Panc1 (cell line): ENCODE results near the gene CITED4. TPM values are rescaled to one million over a fixed set of nuclear protein-coding genes. Genes with fewer than 3 reads are reported as not detected.
A peak's percentile ranks its signal among the peaks of the same experiment; 100 is the strongest.

Experiments
- ATAC-seq: fragments of 200-7000 bp; cut with Tn5 transposase; 2 replicates; pipeline ENCODE4 v1.9.1; 2020; ENCODE audit warnings: mild to moderate bottlenecking, moderate library complexity
- BruUV-seq: library from RNA; stranded (reverse); fragments of 400-500 nt; replicated peaks from 2 replicates; lab custom pipeline; 2021; lab: Mats Ljungman, UMichigan
- CTCF ChIA-PET: fragments of 300-600 bp; sonication (Branson Sonifier 250); formaldehyde crosslinking; loops from one replicate; lab custom pipeline; 2022; ENCODE audit warnings: antibody characterized with exemption; lab: Charles Lee
- POLR2A ChIA-PET: fragments of 300-600 bp; sonication (Branson Sonifier 250); formaldehyde crosslinking; loops from one replicate; lab custom pipeline; 2022; ENCODE audit warnings: antibody characterized with exemption; lab: Charles Lee
- DNase-seq: peaks from one replicate; pipeline ENCODE4 v3.0.0-alpha.2; 2010; ENCODE audit warnings: low read depth, low spot score
- H3K27ac ChIP-seq: 2 replicates; pipeline ENCODE4 v1.5.1; 2011; ENCODE audit warnings: mild to moderate bottlenecking, low read length, inconsistent platforms
- H3K27me3 ChIP-seq: fragments of 200-500 bp; sonication (Bioruptor generic); 2 replicates; pipeline ENCODE4 v1.6.0; 2014; ENCODE audit warnings: low read length, inconsistent platforms; ENCODE audit not compliant: control insufficient read depth, insufficient read depth
- H3K36me3 ChIP-seq: fragments of 200-500 bp; sonication (Bioruptor generic); 2 replicates; pipeline ENCODE4 v1.5.1; 2014; ENCODE audit warnings: inconsistent platforms, mild to moderate bottlenecking, low read length, moderate library complexity; ENCODE audit not compliant: control insufficient read depth, insufficient read depth
- H3K4me1 ChIP-seq: 2 replicates; pipeline ENCODE4 v1.5.1; 2011; ENCODE audit warnings: inconsistent platforms, mild to moderate bottlenecking, low read length, moderate library complexity; ENCODE audit not compliant: control insufficient read depth, insufficient read depth
- H3K4me3 ChIP-seq, 2 experiments: 2 replicates each; pipeline ENCODE4 v1.5.1; 2011 to 2012; ENCODE audit warnings: low read depth in 2 of 2, low read length in 2 of 2, mild to moderate bottlenecking in 2 of 2, inconsistent platforms in 1 of 2, moderate library complexity in 1 of 2
- H3K9me3 ChIP-seq: fragments of 200-500 bp; sonication (Bioruptor generic); 2 replicates; pipeline ENCODE4 v1.5.1; 2014; ENCODE audit warnings: low read depth, mild to moderate bottlenecking, inconsistent platforms, low read length, moderate library complexity; ENCODE audit not compliant: control insufficient read depth, insufficient read depth
- POLR2AphosphoS5 ChIP-seq: IDR thresholded peaks from 2 replicates; pipeline ENCODE4 v1.6.1; 2012; ENCODE audit warnings: mild to moderate bottlenecking, low read depth, low read length, moderate library complexity
- REST ChIP-seq, 2 experiments: IDR thresholded peaks; 2 replicates each; pipeline ENCODE4 v1.6.1; 2011 to 2012; ENCODE audit warnings: low read depth in 2 of 2, control low read depth in 1 of 2, low read length in 1 of 2, mild to moderate bottlenecking in 1 of 2, moderate library complexity in 1 of 2; ENCODE audit not compliant: insufficient read depth in 1 of 2
- SIN3A ChIP-seq: IDR thresholded peaks from 2 replicates; pipeline ENCODE4 v1.6.1; 2012; ENCODE audit warnings: low read depth, mild to moderate bottlenecking, low read length, moderate library complexity, borderline replicate concordance; ENCODE audit not compliant: insufficient read depth
- TCF7L2 ChIP-seq: IDR thresholded peaks from 2 replicates; pipeline ENCODE4 v1.6.1; 2011; ENCODE audit warnings: mild to moderate bottlenecking, low read depth, low read length, inconsistent platforms
- in situ Hi-C: cut with HindIII; loops from 2 replicates; pipeline ENCODE4 v1.10.0; 2016; ENCODE audit warnings: low sequenced_read_pairs, low pct_unique_long_range_greater_than_20kb
- intact Hi-C: fragments of 100-400 bp; cut with micrococcal nuclease; formaldehyde crosslinking; loops from one replicate; pipeline ENCODE4 v1.10.0; 2022; ENCODE audit not compliant: unreplicated experiment
- total RNA-seq: library from RNA; stranded (reverse); gene quantifications from one replicate; pipeline ENCODE4 v1.2.1, GENCODE V29; 2021; ENCODE audit not compliant: unreplicated experiment
- TF ChIP-seq, protein P1 (sequence below): fragments of 450-650 bp; IDR thresholded peaks from 2 replicates; pipeline ENCODE4 v1.5.1; 2017; ENCODE audit warnings: mild to moderate bottlenecking

Gene CITED4
- total RNA-seq, 1 experiment from 2014 or later = 145 TPM

DNA sequence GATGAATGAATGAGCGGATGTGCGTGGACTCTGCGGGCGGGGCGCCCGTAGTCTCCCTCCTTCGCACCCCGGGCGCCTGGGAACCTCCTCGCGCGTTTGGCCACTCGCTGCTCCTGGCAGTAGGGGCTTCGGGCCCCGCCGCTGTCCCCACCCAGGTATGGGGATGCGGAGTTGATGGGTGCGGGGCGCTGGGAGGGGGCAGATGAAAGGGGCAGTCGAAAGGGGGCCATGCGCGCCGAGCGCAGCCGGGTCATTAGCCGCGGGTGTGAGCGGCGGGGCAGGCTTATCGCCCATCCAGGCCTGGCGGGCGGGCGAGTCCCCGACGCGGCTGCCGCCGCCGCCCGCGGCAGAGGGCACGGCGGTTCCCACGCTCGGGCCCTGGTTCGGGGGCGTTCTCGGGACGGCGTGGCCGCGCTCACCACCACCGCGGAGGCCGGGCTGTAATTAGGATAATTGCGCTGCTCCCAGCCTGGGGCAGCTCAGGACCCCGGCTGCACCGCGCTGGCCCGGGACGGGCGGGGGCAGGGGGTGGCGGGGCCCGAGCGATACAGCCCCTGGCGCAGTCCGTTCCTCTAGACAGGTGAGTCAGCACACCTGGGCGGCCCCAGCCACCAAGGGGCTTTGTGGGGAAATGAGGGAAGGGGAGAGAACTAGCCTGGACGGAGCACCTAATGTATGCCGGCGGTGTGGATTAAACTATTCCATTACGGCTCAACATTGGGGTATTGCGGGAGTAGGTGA, 22.1 kb upstream of the CITED4 start:
- in situ Hi-C loops = no loop called here
- Histone ChIP-seq H3K27me3 (no peaks in the 10 kb centered on the region), H3K9me3 (no peaks in the 10 kb centered on the region), H3K36me3 (no peaks in the 10 kb centered on the region), H3K4me3 (no peak overlapping the region), H3K27ac (0 out of 2 replicates have a peak overlapping the region, but pooled peaks have one; percentile 19), H3K4me1 (peaks cover 25% of the 10 kb centered on the region)
- no peak for DNase-seq
- TF ChIP-seq REST (IDR thresholded peaks at IDR 0.05; ENCODE audit: insufficient read depth in 1 of 2, low read depth in 2 of 2, low read length in 1 of 2) = no peak
- intact Hi-C loops = no loop called here
- ATAC-seq = no peak
- ChIA-PET POLR2A (no interaction called here), CTCF (no interaction called here)
- no TSS peak for BruUV-seq

DNA sequence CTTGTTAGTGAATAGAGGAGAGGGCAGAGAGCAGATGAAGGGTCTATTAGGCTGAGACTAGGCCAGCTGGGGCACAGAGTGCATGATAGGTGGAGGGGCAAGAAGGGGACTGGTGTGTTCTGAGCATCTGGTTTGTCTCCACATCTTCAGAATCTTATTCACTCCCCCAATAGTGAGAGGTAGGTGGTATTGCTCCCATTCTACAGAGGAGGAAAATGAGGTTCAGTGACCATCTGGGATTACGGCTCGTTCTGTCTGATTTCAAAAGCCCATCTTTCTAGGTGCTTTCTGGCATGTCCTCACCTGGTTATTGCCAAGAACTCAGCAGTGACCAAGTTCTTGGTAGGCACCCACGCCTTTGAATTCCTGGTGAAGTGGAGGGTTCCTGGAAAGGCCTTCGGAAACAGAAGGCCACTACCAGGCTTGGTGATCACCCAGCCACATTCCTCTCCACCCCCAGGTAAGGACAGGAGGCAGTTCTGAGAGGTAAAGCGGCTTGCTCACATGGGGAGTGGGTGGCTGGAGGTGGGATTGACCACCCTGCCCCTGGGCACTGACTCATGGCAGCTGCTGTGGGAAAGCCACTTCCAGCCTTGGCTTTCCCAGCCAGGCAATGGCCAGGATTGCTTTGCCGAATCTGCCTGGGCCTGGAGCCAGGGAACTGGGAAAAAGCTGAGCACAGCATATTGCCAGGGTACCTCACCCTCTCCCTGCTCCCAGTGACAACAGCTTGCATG, 18.8 kb upstream of the CITED4 start:
- Histone ChIP-seq H3K36me3 (no peaks in the 10 kb centered on the region), H3K9me3 (peaks cover 18% of the 10 kb centered on the region), H3K4me3 (no peak overlapping the region), H3K4me1 (peaks cover 24% of the 10 kb centered on the region), H3K27me3 (no peaks in the 10 kb centered on the region), H3K27ac (peak overlapping the region; percentile 69)
- in situ Hi-C loops = no loop called here
- no peak for DNase-seq
- peak; percentile 55 for ATAC-seq
- intact Hi-C loops = no loop called here
- no peak for TF ChIP-seq POLR2AphosphoS5
- TF ChIP-seq, protein P1, sequence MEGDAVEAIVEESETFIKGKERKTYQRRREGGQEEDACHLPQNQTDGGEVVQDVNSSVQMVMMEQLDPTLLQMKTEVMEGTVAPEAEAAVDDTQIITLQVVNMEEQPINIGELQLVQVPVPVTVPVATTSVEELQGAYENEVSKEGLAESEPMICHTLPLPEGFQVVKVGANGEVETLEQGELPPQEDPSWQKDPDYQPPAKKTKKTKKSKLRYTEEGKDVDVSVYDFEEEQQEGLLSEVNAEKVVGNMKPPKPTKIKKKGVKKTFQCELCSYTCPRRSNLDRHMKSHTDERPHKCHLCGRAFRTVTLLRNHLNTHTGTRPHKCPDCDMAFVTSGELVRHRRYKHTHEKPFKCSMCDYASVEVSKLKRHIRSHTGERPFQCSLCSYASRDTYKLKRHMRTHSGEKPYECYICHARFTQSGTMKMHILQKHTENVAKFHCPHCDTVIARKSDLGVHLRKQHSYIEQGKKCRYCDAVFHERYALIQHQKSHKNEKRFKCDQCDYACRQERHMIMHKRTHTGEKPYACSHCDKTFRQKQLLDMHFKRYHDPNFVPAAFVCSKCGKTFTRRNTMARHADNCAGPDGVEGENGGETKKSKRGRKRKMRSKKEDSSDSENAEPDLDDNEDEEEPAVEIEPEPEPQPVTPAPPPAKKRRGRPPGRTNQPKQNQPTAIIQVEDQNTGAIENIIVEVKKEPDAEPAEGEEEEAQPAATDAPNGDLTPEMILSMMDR = no peak
- TF ChIP-seq TCF7L2 = no peak
- TF ChIP-seq SIN3A = no peak
- no peak for TF ChIP-seq REST (IDR thresholded peaks at IDR 0.05; ENCODE audit: insufficient read depth in 1 of 2, low read depth in 2 of 2, low read length in 1 of 2)
- BruUV-seq = no TSS peak
- POLR2A ChIA-PET = interaction anchor here (0.7 kb wide), 1 partner anchor 17 kb away, joined by 18 read pairs; no protein-coding TSS in a partner anchor
- CTCF ChIA-PET = no interaction called here
